ENCODE results near the gene ITFG1. TPM values are rescaled to one million over a fixed set of nuclear protein-coding genes. Genes with fewer than 3 reads are reported as not detected.
"Not testable (repeated sequence)": the region's sequence is repeated elsewhere in the genome, so short reads cannot be mapped to it uniquely, and the experiment has no call there.

ITFG1 gene
- total RNA-seq, 4 donors from 2014 or later, result 36.3 to 67.6 (median 56.1) TPM

GRCh38 chr16:47363761-47364160, 97.1 kb downstream of the ITFG1 start:
- no peak for TF ChIP-seq POLR2A (IDR thresholded peaks at IDR 0.05)
- TF ChIP-seq CTCF (IDR thresholded peaks at IDR 0.05), result no peak
- no peak overlapping the region for H3K27ac ChIP-seq
- DNase-seq, result no peak

GRCh38 chr16:47359478-47359877, 101.4 kb downstream of the ITFG1 start:
- Histone ChIP-seq H3K4me1 (no peaks in the 10 kb centered on the region), H3K4me3 (no peak overlapping the region), H3K27me3 (no peaks in the 10 kb centered on the region), H3K9me3 (no peaks in the 10 kb centered on the region), H3K36me3 (no peaks in the 10 kb centered on the region), H3K27ac (no peak overlapping the region)
- TF ChIP-seq POLR2A (IDR thresholded peaks at IDR 0.05), result no peak
- TF ChIP-seq CTCF (IDR thresholded peaks at IDR 0.05), result no peak
- DNase-seq, result no peak

More at GRCh38 chr16:47363761-47364160, 97.1 kb downstream of the ITFG1 start:
- Histone ChIP-seq H3K4me3 (no peak overlapping the region), H3K9me3 (no peaks in the 10 kb centered on the region), H3K36me3 (no peaks in the 10 kb centered on the region), H3K4me1 (no peaks in the 10 kb centered on the region), H3K27me3 (no peaks in the 10 kb centered on the region)

- Histone ChIP-seq H3K27me3 (no peaks in the 10 kb centered on the region), H3K36me3 (no peaks in the 10 kb centered on the region), H3K27ac (no peak overlapping the region), H3K9me3 (no peaks in the 10 kb centered on the region), H3K4me3 (no peak overlapping the region), H3K4me1 (no peaks in the 10 kb centered on the region)
- TF ChIP-seq CTCF (IDR thresholded peaks at IDR 0.05), result no peak
- TF ChIP-seq POLR2A (IDR thresholded peaks at IDR 0.05), result no peak
- no peak for DNase-seq
Observed at GRCh38 chr16:47358816-47359215, 102.0 kb downstream of the ITFG1 start.

GRCh38 chr16:47349029-47349428, 111.8 kb downstream of the ITFG1 start:
- not testable (repeated sequence) for H3K9me3 ChIP-seq, DNase-seq, H3K27me3 ChIP-seq, H3K36me3 ChIP-seq, H3K4me1 ChIP-seq, H3K27ac ChIP-seq, H3K4me3 ChIP-seq

- not testable (repeated sequence) for H3K4me3 ChIP-seq, H3K27ac ChIP-seq, H3K9me3 ChIP-seq, H3K36me3 ChIP-seq, H3K4me1 ChIP-seq, H3K27me3 ChIP-seq, DNase-seq
Observed at GRCh38 chr16:47347021-47347696, 113.7 kb downstream of the ITFG1 start.

- Histone ChIP-seq H3K27me3 (no peaks in the 10 kb centered on the region), H3K4me3 (no peak overlapping the region), H3K9me3 (peaks cover 0 to 13% (median 2%) of the 10 kb centered on the region in 4 donors), H3K4me1 (no peaks in the 10 kb centered on the region), H3K27ac (no peak overlapping the region), H3K36me3 (peaks cover 0 to 3% (median 0%) of the 10 kb centered on the region in 3 donors)
- no peak for DNase-seq
- TF ChIP-seq POLR2A (IDR thresholded peaks at IDR 0.05) (no peak), CTCF (IDR thresholded peaks at IDR 0.05) (no peak)
Observed at GRCh38 chr16:47342055-47342454, 118.8 kb downstream of the ITFG1 start.

GRCh38 chr16:47330562-47330961, 130.3 kb downstream of the ITFG1 start:
- not testable (repeated sequence) for DNase-seq, H3K27me3 ChIP-seq, H3K36me3 ChIP-seq, H3K4me3 ChIP-seq, H3K27ac ChIP-seq, H3K9me3 ChIP-seq, H3K4me1 ChIP-seq

GRCh38 chr16:47324309-47324708, 136.6 kb downstream of the ITFG1 start:
- not testable (repeated sequence) for H3K9me3 ChIP-seq, H3K27me3 ChIP-seq, DNase-seq, H3K36me3 ChIP-seq, H3K4me3 ChIP-seq, H3K27ac ChIP-seq, H3K4me1 ChIP-seq
